ENCODE data around the gene STXBP1. TPM values are rescaled to one million over a fixed set of nuclear protein-coding genes. Genes with fewer than 3 reads are reported as not detected.

Gene STXBP1
- total RNA-seq, 1 experiment from 2014 or later = 40.6 TPM

GRCh38 chr9:127644146-127644827 lies 32.2 kb downstream of the STXBP1 start:
- TF ChIP-seq POLR2A (IDR thresholded peaks at IDR 0.05; ENCODE audit: borderline replicate concordance, extremely low read depth, insufficient read depth, insufficient read length) (no peak), MAX (IDR thresholded peaks at IDR 0.05) (no peak), ATF3 (IDR thresholded peaks at IDR 0.05) (no peak), CBX3 (IDR thresholded peaks at IDR 0.05; ENCODE audit: low read depth) (no peak), ZFX (IDR thresholded peaks at IDR 0.05) (no peak), CEBPB (IDR thresholded peaks at IDR 0.05; ENCODE audit: low read depth) (no peak), EZH2 (IDR thresholded peaks at IDR 0.05) (no peak), YY1 (IDR thresholded peaks at IDR 0.05; ENCODE audit: extremely low read depth, insufficient replicate concordance, low read depth, low read length) (no peak), FOSL1 (IDR thresholded peaks at IDR 0.05; ENCODE audit: low read depth) (no peak), TCF7L2 (IDR thresholded peaks at IDR 0.05; ENCODE audit: borderline replicate concordance, extremely low read depth, insufficient read depth, insufficient read length) (no peak), ZNF274 (IDR thresholded peaks at IDR 0.05; ENCODE audit: low read depth, low read length) (no peak), EZH2phosphoT487 (IDR thresholded peaks at IDR 0.05; ENCODE audit: borderline replicate concordance) (no peak), ELF1 (IDR thresholded peaks at IDR 0.05; ENCODE audit: borderline replicate concordance, low read depth) (no peak), RAD21 (IDR thresholded peaks at IDR 0.05; ENCODE audit: low read depth) (no peak)
- TF ChIP-seq, protein P1, sequence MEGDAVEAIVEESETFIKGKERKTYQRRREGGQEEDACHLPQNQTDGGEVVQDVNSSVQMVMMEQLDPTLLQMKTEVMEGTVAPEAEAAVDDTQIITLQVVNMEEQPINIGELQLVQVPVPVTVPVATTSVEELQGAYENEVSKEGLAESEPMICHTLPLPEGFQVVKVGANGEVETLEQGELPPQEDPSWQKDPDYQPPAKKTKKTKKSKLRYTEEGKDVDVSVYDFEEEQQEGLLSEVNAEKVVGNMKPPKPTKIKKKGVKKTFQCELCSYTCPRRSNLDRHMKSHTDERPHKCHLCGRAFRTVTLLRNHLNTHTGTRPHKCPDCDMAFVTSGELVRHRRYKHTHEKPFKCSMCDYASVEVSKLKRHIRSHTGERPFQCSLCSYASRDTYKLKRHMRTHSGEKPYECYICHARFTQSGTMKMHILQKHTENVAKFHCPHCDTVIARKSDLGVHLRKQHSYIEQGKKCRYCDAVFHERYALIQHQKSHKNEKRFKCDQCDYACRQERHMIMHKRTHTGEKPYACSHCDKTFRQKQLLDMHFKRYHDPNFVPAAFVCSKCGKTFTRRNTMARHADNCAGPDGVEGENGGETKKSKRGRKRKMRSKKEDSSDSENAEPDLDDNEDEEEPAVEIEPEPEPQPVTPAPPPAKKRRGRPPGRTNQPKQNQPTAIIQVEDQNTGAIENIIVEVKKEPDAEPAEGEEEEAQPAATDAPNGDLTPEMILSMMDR (IDR thresholded peaks at IDR 0.05 in 2 of 3, conservative IDR thresholded peaks at IDR 0.05 in 1 of 3; ENCODE audit: borderline replicate concordance in 1 of 3, insufficient read depth in 1 of 3, low read depth in 2 of 3, low read length in 2 of 3) = no peak
- RAD21 ChIA-PET (ENCODE audit: low non-redundant PET in 1 of 2, low total read pairs in 2 of 2, uncharacterized antibody in 2 of 2, unreplicated experiment in 2 of 2) = no interaction called here
- BruUV-seq (replicated peaks) = no TSS peak
- no peak overlapping the region for H3K9ac ChIP-seq (ENCODE audit: low read length)
- H3K36me3 ChIP-seq (ENCODE audit: control insufficient read depth in 1 of 2, insufficient read depth in 2 of 2, low read length in 2 of 2) = no peaks in the 10 kb centered on the region
- no peak overlapping the region for H3K4me2 ChIP-seq (ENCODE audit: low read length)
- ATAC-seq (no peak), DNase-seq (ENCODE audit: low read depth, low spot score) (no peak)
- no peaks in the 10 kb centered on the region for H4K20me1 ChIP-seq (ENCODE audit: insufficient read depth)
- H3K27ac ChIP-seq (ENCODE audit: low read depth, low read length) = no peak overlapping the region
- no peak overlapping the region for H2AFZ ChIP-seq (ENCODE audit: low read depth, low read length, poor library complexity, severe bottlenecking)
- POLR2A ChIA-PET = no interaction called here
- H3K4me3 ChIP-seq (replicated peaks in 1 of 2; ENCODE audit: low read depth in 1 of 2, low read length in 2 of 2) = no peak overlapping the region
- H3K4me1 ChIP-seq (ENCODE audit: control insufficient read depth in 1 of 2, insufficient read depth in 2 of 2, low read length in 2 of 2) = no peaks in the 10 kb centered on the region
- no peaks in the 10 kb centered on the region for H3K9me3 ChIP-seq (ENCODE audit: control insufficient read depth in 1 of 2, insufficient read depth in 1 of 2, low read depth in 1 of 2, low read length in 2 of 2)
- no peaks in the 10 kb centered on the region for H3K9me2 ChIP-seq (ENCODE audit: insufficient read depth)
- H3K79me2 ChIP-seq (ENCODE audit: insufficient read depth, low read length) = no peaks in the 10 kb centered on the region
- no peaks in the 10 kb centered on the region for H3K27me3 ChIP-seq (ENCODE audit: insufficient read depth, low read length)
- intact Hi-C loops (cut with micrococcal nuclease) = no loop called here
- CTCF ChIA-PET = no interaction called here
